ENCODE measurements around the gene SLC1A2. TPM values are rescaled to one million over a fixed set of nuclear protein-coding genes. Genes with fewer than 3 reads are reported as not detected.

Gene SLC1A2
- total and polyA plus RNA-seq, 2 experiments from 2014 or later, result 0.70 to 2.8 TPM

GRCh38 chr11:35352077-35352888, 67.1 kb downstream of the SLC1A2 start:
- Histone ChIP-seq H3K27me3 (ENCODE audit: insufficient read depth) (peaks cover 24% of the 10 kb centered on the region), H3K79me2 (replicated peaks; ENCODE audit: insufficient read depth) (no peaks in the 10 kb centered on the region), H3F3A (replicated peaks; ENCODE audit: low read depth) (no peaks in the 10 kb centered on the region), H3K4me2 (no peak overlapping the region), H2AFZ (no peak overlapping the region), H3K27ac (ENCODE audit: low read depth) (no peak overlapping the region), H4K20me1 (replicated peaks; ENCODE audit: insufficient read depth) (no peaks in the 10 kb centered on the region), H3K36me3 (ENCODE audit: insufficient read depth) (no peaks in the 10 kb centered on the region), H3K4me3 (no peak overlapping the region), H3K4me1 (ENCODE audit: insufficient read depth) (no peaks in the 10 kb centered on the region), H3K9me2 (ENCODE audit: insufficient read depth) (no peaks in the 10 kb centered on the region)
- Mint-ChIP-seq H3K9me3 (no peaks in the 10 kb centered on the region), H3K27me3 (ENCODE audit: insufficient read depth, low read depth, poor library complexity) (peaks cover 1% of the 10 kb centered on the region), H3K4me3 (no peak overlapping the region), H3K4me1 (no peaks in the 10 kb centered on the region; the same call in 2 of the 3 replicates), H3K36me3 (ENCODE audit: low read depth) (no peaks in the 10 kb centered on the region), H3K27ac (no peak overlapping the region)
- TF ChIP-seq EZH2 (IDR thresholded peaks at IDR 0.05; ENCODE audit: low read depth, unreplicated experiment) (no peak), ZNF331 (CRISPR knock-in tag; IDR thresholded peaks at IDR 0.05; ENCODE audit: low read depth) (no peak), NANOG (IDR thresholded peaks at IDR 0.05; ENCODE audit: borderline replicate concordance) (no peak), REST (IDR thresholded peaks at IDR 0.05; ENCODE audit: unreplicated experiment) (no peak), ZNF462 (CRISPR knock-in tag; IDR thresholded peaks at IDR 0.05) (no peak), POLR2AphosphoS5 (IDR thresholded peaks at IDR 0.05; ENCODE audit: low read depth) (no peak), CREB1 (CRISPR knock-in tag; IDR thresholded peaks at IDR 0.05; ENCODE audit: low read depth) (no peak), JUNB (IDR thresholded peaks at IDR 0.05; ENCODE audit: unreplicated experiment) (no peak), ZNF114 (CRISPR knock-in tag; IDR thresholded peaks at IDR 0.05) (no peak), ETS1 (IDR thresholded peaks at IDR 0.05) (no peak), STAT1 (IDR thresholded peaks at IDR 0.05; ENCODE audit: unreplicated experiment) (no peak), EZH2phosphoT487 (IDR thresholded peaks at IDR 0.05; ENCODE audit: unreplicated experiment) (no peak), CTCF (conservative IDR thresholded peaks at IDR 0.05; ENCODE audit: low read depth in 2 of 2) (no peak)
- ATAC-seq, result no peak
- no peak for DNase-seq (ENCODE audit: low spot score)

Measured in GM23338 (cell line).